ENCODE measurements around the gene LTV1.

The LTV1 gene

GRCh38 chr6:143896126-143896860 is 53.2 kb downstream of the LTV1 start:
- no peak for DNase-seq

GRCh38 chr6:143900358-143900757 is 57.2 kb downstream of the LTV1 start:
- DNase-seq: no peak

GRCh38 chr6:143901885-143902750 is 59.0 kb downstream of the LTV1 start:
- no peak for DNase-seq

- no peak for DNase-seq
These were observed 59.7 kb downstream of the LTV1 start for GRCh38 chr6:143902827-143903226.

- DNase-seq: no peak
These were observed 67.9 kb downstream of the LTV1 start for GRCh38 chr6:143911028-143911427.

- DNase-seq: no peak
These were observed 69.5 kb downstream of the LTV1 start for GRCh38 chr6:143912671-143913070.

Data from KG1 (cell line).